Heart right ventricle (tissue), 16 donors: ENCODE results near the gene SH3RF3. TPM values are rescaled to one million over a fixed set of nuclear protein-coding genes. Genes with fewer than 3 reads are reported as not detected.

Experiments used
- ATAC-seq, 8 donors: fragments of 200-7000 bp; cut with Tn5 transposase; one replicate each; pipeline ENCODE4 v1.9.1; 2020; ENCODE audit warnings: mild to moderate bottlenecking in 8 of 8, moderate library complexity in 8 of 8, moderate number of reproducible peaks in 1 of 8
- DNase-seq, 2 donors: peaks; one replicate each; pipeline ENCODE4 v3.0.0-alpha.2; 2020
- H3K27ac ChIP-seq, 10 donors: fragments of 200-600 bp; sonication (generic) in 2 of 10; one replicate each; pipeline versions ENCODE4 v1.5.0 to v1.8.0; 2020 to 2022; ENCODE audit warnings: mild to moderate bottlenecking in 3 of 10
- H3K27me3 ChIP-seq, 7 donors: fragments of 200-600 bp; one replicate each; pipeline ENCODE4 v1.8.0; 2021 to 2022; ENCODE audit warnings: mild to moderate bottlenecking in 2 of 7
- H3K36me3 ChIP-seq, 9 donors: fragments of 200-600 bp; sonication (generic) in 1 of 9; one replicate each; pipeline versions ENCODE4 v1.5.0 to v1.8.0; 2020 to 2022; ENCODE audit warnings: mild to moderate bottlenecking in 2 of 9
- H3K4me1 ChIP-seq, 9 donors: fragments of 200-600 bp; sonication (generic) in 1 of 9; one replicate each; pipeline versions ENCODE4 v1.5.0 to v1.8.0; 2020 to 2022; ENCODE audit warnings: mild to moderate bottlenecking in 4 of 9
- H3K4me3 ChIP-seq, 10 donors: fragments of 200-600 bp; sonication (generic) in 2 of 10; one replicate each; pipeline versions ENCODE4 v1.5.0 to v1.8.0; 2020 to 2022; ENCODE audit warnings: mild to moderate bottlenecking in 7 of 10, moderate library complexity in 2 of 10
- H3K9me3 ChIP-seq, 11 donors: fragments of 200-600 bp in 10 of 11; sonication (generic) in 2 of 11; one replicate each; pipeline versions ENCODE4 v1.5.0 to v1.8.0; 2013 to 2022; ENCODE audit warnings: mild to moderate bottlenecking in 2 of 11, control low read depth in 1 of 11, moderate library complexity in 1 of 11
- WGBS, 2 donors: extraction: QIAGEN DNeasy Blood & Tissue Kit; methylation state at CpG; one replicate each; pipeline ENCODE4 v1.1.7; 2013; ENCODE audit warnings: inconsistent platforms in 1 of 2; 5-methylcytosine and 5-hydroxymethylcytosine counted together
- intact Hi-C, 10 donors: fragments of 100-400 bp; cut with DNase I; formaldehyde crosslinking; loops; one replicate each; pipeline versions ENCODE4 v1.11.1 to v1.14.2; 2022
- polyA plus RNA-seq, 2 donors: library from polyadenylated mRNA; stranded (reverse); fragments of 200-250 nt; gene quantifications; one replicate each; pipeline ENCODE4 v1.2.3, GENCODE V29; 2013
- total RNA-seq, 10 donors: library from RNA; stranded (reverse); fragmentation: NEBNext Ultra II Directional in 3 of 10; extraction: Animal tissue kit (Norgen Biotek cat#: 25700) in 3 of 10; gene quantifications; one replicate each; pipeline versions ENCODE4 v1.2.1 to v1.2.4, GENCODE V29; 2021 to 2023
- TF ChIP-seq, protein P1 (sequence below), 9 donors: fragments of 200-600 bp; sonication (generic) in 2 of 9; IDR thresholded peaks; one replicate each; pipeline versions ENCODE4 v1.5.0 to v1.8.0; 2021 to 2022; ENCODE audit warnings: antibody characterized with exemption in 9 of 9, mild to moderate bottlenecking in 5 of 9, moderate library complexity in 1 of 9
- donor health status: Arrhythmogenic right ventricular cardiomyopathy.
- donor health status: ischemic (EF 13 %, LVEDD 7.1; RV severe dilation, severe dysfunction).
- donor health status: healthy with polysubstance abuse.
- donor health status: DM: no; HTN: yes; CAD: no.
- donor health status: DM: no; HTN: no; CAD: no.
- donor health status: ischemic (EF 25% LVEDD 6.9; RV normal size, moderate dysfunction).
- donor health status: ischemic (EF 25% LVEDD 5.7; RV mildly dilated, moderate dysfunction).
- donor health status: healthy.
- donor health status: DM: yes; HTN: yes; CAD: no.
- donor health status: Ischemic cardiomyopathy.
- donor health status: ischemic (EF 35%, LVEDD 5.7; RV mildly dilated, moderate dysfunction).
- donor health status: nonischemic (EF 11% LVEDD 7.7; RV severe dilation, severe dysfunction).
- donor health status: DM: yes; HTN: yes; CAD: no.
- donor health status: PGD.
- donor health status: ischemic (EF 29% LVEDD 5.4; RV normal size, mild dysfunction).
- donor health status: nonischemic (EF 23%, LVEDD 6.1; RV moderate dilation, normal function).

SH3RF3 gene
- total and polyA plus RNA-seq, 12 donors: 5.0 to 11.5 (median 8.6) TPM

DNA sequence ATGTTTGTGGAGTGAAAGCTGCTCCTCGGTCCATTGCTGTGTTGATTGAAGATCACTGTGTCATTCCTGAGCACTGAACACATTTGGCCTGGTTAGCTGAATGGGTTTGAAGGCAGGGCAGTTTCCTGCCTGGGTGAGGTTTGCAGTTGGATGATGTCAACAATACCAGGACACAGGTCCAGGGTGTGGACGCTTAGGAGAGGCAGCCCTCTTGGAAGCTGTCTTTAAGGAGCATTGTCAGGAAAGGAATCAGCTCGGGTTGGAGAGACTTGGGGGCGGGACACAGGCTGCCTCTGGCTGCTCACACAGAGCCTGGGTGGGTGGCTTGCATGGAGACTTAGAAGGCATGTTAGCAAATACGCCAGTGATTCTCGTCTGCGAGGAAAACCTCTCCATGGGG is 247.1 kb downstream of the SH3RF3 start:
- Histone ChIP-seq H3K27ac (no peak overlapping the region), H3K27me3 (no peaks in the 10 kb centered on the region), H3K4me3 (no peak overlapping the region), H3K4me1 (peaks cover 0 to 28% (median 0%) of the 10 kb centered on the region in 9 donors), H3K36me3 (peaks cover 0 to 27% (median 0%) of the 10 kb centered on the region in 9 donors), H3K9me3 (no peaks in the 10 kb centered on the region)
- no peak for DNase-seq
- 73 to 76% methylated on average over 7 of the region's 7 CpGs for WGBS, 2 donors
- TF ChIP-seq, protein P1, sequence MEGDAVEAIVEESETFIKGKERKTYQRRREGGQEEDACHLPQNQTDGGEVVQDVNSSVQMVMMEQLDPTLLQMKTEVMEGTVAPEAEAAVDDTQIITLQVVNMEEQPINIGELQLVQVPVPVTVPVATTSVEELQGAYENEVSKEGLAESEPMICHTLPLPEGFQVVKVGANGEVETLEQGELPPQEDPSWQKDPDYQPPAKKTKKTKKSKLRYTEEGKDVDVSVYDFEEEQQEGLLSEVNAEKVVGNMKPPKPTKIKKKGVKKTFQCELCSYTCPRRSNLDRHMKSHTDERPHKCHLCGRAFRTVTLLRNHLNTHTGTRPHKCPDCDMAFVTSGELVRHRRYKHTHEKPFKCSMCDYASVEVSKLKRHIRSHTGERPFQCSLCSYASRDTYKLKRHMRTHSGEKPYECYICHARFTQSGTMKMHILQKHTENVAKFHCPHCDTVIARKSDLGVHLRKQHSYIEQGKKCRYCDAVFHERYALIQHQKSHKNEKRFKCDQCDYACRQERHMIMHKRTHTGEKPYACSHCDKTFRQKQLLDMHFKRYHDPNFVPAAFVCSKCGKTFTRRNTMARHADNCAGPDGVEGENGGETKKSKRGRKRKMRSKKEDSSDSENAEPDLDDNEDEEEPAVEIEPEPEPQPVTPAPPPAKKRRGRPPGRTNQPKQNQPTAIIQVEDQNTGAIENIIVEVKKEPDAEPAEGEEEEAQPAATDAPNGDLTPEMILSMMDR (IDR thresholded peaks at IDR 0.05): no peak
- ATAC-seq: peak in 7 of 8 donors; percentile 21 to 81 (median 48)
- intact Hi-C loops: loop anchor here in 2 of 10 donors (5.0 kb wide), 2 partner anchors 39 to 44 kb away; no protein-coding TSS in a partner anchor

DNA sequence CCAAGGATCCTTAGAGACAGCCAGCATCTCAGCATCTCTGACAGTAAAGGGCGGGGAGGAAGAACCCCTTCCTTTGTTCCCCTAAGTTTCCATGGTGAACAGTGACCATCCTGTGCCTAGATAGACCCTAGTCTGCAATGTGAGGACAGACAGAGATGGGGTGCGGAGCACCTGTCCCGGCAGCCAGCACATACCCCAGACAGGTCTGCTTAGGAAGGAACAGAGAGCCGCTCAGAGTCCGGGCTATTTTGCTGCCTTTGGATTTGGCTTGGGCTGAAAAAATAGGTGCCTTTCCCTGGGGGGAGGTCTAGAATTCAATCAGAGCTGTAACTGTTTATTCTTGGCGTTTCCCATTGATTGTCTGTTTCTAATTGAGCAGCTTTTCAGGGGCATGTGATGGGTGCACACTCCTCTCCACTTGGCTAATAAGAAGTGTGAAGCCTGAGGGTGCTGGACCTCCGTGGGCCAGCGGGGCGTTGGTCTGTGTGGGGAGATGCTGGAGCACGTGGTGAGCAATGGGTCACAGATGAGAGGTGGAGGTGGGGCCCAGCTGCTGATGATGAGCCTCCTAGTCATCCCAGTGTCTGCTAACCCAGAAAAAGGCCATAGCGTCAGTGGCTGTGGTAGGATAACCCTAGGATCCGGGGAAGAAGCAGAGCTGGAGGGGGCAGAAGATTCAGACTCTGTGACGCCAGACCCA is 247.9 kb downstream of the SH3RF3 start:
- 96% methylated on average over 13 of the region's 13 CpGs for WGBS, 2 donors
- TF ChIP-seq, protein P1 (IDR thresholded peaks at IDR 0.05): no peak

GRCh38 chr2:109377976-109378375 is 249.0 kb downstream of the SH3RF3 start:
- Histone ChIP-seq H3K27me3 (no peaks in the 10 kb centered on the region), H3K27ac (no peak overlapping the region), H3K4me1 (peaks cover 5 to 42% (median 13%) of the 10 kb centered on the region in 9 donors), H3K4me3 (no peak overlapping the region), H3K9me3 (no peaks in the 10 kb centered on the region), H3K36me3 (peaks cover 0 to 13% (median 0%) of the 10 kb centered on the region in 9 donors)
- TF ChIP-seq, protein P1 (IDR thresholded peaks at IDR 0.05): no peak
- 73 to 81% methylated on average over 7 of the region's 7 CpGs for WGBS, 2 donors
- ATAC-seq (no peak), DNase-seq (no peak)
- intact Hi-C loops: loop anchor here in 2 of 10 donors (5.0 kb wide), 2 partner anchors 41 to 46 kb away; no protein-coding TSS in a partner anchor

More for the DNA sequence above, 247.9 kb downstream of the SH3RF3 start:
- Histone ChIP-seq H3K36me3 (peaks cover 0 to 23% (median 0%) of the 10 kb centered on the region in 9 donors), H3K27me3 (no peaks in the 10 kb centered on the region), H3K27ac (no peak overlapping the region), H3K9me3 (no peaks in the 10 kb centered on the region), H3K4me3 (no peak overlapping the region), H3K4me1 (peaks cover 0 to 32% (median 4%) of the 10 kb centered on the region in 9 donors)
- intact Hi-C loops: loop anchor here in 2 of 10 donors (5.0 kb wide), 2 partner anchors 40 to 45 kb away; no protein-coding TSS in a partner anchor
- ATAC-seq: no peak
- DNase-seq: no peak

DNA sequence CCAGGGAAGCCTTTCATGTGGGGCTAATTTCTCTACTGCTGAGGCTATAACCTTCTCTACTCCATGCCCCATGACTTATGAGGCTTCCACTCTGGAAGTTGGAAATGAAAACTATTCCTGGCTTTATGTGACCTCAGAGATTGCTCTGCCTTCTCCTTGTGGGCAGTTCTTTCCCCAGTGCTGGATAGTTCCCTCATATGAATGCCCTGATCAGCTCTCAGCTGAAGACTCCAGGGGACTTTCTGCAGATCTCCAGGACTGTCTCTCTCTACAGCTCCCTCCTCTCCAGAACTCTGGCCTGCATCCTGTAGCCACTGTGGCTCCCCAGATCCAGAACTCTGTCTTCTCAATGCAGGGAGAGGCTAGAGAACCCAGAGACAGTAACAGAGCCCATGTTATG is 249.7 kb downstream of the SH3RF3 start:
- Histone ChIP-seq H3K9me3 (no peaks in the 10 kb centered on the region), H3K4me3 (no peak overlapping the region), H3K27me3 (no peaks in the 10 kb centered on the region), H3K36me3 (peaks cover 0 to 6% (median 0%) of the 10 kb centered on the region in 9 donors), H3K4me1 (peaks cover 12 to 50% (median 20%) of the 10 kb centered on the region in 9 donors), H3K27ac (no peak overlapping the region)
- TF ChIP-seq, protein P1 (IDR thresholded peaks at IDR 0.05): no peak
- no peak for DNase-seq
- intact Hi-C loops: loop anchor here in 2 of 10 donors (5.0 kb wide), 2 partner anchors 41 to 46 kb away; no protein-coding TSS in a partner anchor
- ATAC-seq: no peak
